Bronchial smooth muscle cell (primary cell): ENCODE data around the gene RHOT2. TPM values are rescaled to one million over a fixed set of nuclear protein-coding genes. Genes with fewer than 3 reads are reported as not detected.

Experiments used
- total RNA-seq: library from RNA; depleted of rRNA; stranded (reverse); fragments of >200 nt; gene quantifications from 2 replicates; pipeline ENCODE4 v1.2.1, GENCODE V29; 2014

RHOT2 gene
- 30.1 and 32.0 TPM in 2 replicates for total RNA-seq

GRCh38 chr16:667780-668518 lies at the start of gene RHOT2:
Gene RHOT2 (plus strand): TSS chr16:668132. CDS start chr16:668200, 68 bp downstream.

DNA sequence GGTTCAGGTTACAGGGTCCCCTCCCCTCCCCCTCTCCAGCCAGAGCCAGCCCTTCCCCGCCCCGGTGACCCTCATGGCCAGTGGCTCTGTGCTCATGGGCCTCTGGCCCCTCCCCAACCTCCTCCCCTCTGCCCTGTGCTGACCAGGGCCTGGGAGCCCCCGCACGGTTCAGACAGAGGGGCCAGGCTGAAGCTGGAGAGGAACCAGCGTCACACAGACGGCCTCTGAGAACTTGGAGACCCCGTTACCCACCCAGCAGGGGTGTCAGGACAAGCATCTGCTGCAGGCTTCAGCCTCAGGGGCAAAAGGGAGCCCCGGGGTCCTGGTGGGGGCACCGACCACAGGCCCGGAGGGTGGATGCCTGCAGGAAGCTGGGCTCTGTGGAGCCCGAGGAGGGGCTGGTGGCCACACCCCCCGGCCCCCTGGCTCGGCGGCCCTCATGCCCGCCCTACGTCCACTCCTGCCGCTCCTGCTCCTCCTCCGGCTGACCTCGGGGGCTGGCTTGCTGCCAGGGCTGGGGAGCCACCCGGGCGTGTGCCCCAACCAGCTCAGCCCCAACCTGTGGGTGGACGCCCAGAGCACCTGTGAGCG lies 37.0 kb upstream of the RHOT2 start, which contains the start of gene WFIKKN1:
Gene WFIKKN1, plus strand, starts transcription at position 171 of the 591 bp plus-strand sequence. Its CDS starts 269 bp downstream, at position 440.

GRCh38 chr16:636206-637080 lies 31.5 kb upstream of the RHOT2 start, which contains the start of gene METTL26:
Gene METTL26 (minus strand): TSS chr16:636305. CDS start chr16:636290, 15 bp downstream.

DNA sequence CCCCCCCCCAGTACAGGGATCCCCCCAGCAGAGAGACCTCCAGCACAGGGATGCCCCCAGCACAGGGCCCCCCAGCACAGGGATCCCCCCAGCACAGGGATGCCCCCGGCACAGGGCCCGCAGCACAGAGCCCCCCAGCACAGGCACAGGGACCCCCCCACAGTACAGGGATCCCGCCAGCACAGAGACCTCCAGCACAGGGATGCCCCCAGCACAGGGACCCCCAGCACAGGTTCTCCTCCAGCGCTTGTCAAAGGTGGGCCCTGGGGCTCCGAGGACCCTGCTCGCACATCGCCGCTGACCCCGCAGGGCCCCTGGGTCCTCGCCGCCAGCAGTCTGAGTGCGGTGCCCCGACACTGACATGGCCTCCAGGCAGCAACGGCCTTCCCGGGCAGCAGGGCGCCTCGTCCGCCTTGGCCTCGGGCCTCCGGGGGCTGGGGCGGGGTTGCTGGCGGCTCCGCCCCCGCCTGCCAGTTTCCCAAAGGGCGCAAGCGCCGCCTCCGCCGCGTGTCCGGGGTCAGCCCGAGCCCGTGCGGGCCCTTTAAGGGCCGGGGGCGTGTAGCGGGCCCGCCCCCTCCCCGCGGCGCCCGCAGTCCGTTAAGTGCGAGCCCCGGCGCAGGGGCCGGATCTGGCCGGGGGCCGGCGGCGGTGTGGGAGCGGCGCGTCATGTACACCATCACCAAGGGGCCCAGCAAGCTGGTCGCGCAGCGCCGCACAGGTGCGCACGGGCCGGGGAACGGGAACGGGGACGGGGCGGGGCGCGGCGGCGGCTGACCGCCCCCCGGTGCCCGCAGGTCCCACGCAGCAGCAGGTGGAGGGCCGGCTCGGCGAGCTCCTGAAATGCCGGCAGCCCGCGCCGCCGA lies 26.4 kb upstream of the RHOT2 start, which contains the start of gene MCRIP2:
Gene MCRIP2, plus strand, starts transcription at position 503 of the 863 bp plus-strand sequence. Its CDS starts 164 bp downstream, at position 667.

DNA sequence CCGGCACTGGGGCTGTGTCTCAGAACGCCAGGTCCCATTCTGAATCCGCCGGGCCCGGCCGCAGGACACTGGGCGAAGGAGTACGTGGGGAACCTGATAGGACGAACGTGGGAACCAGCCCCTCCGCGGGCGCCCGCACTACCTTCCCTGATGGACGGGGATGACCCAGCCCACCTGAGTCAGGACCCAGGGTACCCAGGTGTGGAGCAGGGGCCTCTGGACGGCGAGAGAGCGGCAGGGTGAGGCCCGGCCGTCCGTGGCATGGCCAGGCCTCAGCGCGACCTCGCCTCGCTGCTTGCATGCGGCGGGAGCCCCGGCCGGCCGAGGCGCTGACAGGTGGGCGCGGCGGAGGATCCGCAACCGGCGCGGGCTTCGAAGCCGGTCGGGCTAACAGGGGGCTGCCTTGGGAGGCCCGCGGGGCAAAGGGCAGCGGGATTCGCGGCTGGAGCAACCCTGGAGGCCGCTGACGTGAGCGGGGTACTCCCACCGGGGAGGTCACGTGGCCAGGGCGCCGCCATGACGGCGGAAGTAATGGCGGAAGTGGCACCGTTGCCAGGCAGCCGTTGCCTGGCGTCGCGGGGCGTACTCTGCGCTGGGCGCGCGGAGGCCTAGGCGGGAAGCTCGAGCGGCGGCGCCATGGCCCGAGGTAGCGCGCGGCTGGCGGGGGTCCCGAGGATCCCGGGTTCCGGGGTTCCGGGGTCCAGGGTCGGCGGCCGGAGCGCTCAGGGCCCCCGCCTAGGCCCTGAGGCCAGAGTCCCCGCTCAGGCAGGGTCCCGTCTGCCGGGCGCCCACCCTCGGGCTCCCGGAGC lies 18.9 kb upstream of the RHOT2 start, which contains the start of gene WDR90:
Gene WDR90, plus strand, starts transcription at position 585 of the 809 bp plus-strand sequence. Its CDS starts 52 bp downstream, at position 637.

GRCh38 chr16:674968-675883 lies 7.3 kb downstream of the RHOT2 start, which contains the start of gene RHBDL1:
Gene RHBDL1 (plus strand): TSS chr16:675671. CDS start chr16:675791, 120 bp downstream.

DNA sequence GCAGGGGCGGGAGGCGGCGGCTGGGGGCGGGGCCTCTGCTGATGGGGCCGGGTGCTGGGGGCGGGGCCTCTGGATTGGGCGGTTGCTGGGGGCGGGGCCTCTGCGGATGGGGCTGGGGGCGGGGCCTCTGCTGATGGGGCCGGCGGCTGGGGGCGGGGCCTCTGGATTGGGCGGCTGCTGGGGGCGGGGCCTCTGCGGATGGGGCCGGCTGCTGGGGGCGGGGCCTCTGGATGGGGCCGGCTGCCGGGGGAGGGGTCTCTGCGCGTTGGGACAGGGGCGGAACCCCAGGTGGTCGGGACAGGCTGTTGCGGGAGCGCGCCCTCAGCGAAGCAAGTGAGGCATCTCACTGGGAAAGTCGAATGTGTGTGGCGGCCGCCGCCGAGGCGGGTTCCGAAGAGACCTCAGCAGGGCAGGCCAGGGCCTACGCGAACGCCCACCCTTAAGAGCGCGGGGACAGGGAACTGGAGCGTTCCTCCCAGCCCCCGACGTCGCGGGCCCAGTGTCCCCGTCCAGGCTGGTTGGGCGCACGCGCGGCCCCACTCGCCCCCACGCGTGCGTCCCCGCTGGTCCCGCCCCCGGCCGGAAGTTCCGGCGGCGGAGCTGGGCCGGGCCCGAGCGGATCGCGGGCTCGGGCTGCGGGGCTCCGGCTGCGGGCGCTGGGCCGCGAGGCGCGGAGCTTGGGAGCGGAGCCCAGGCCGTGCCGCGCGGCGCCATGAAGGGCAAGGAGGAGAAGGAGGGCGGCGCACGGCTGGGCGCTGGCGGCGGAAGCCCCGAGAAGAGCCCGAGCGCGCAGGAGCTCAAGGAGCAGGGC lies 12.1 kb downstream of the RHOT2 start, which contains the start of gene STUB1:
Gene STUB1, plus strand, starts transcription at position 597 of the 811 bp plus-strand sequence. Its CDS starts 116 bp downstream, at position 713.

GRCh38 chr16:684071-684794 lies 16.3 kb downstream of the RHOT2 start, which contains the start of gene JMJD8:
Gene JMJD8 (minus strand): TSS chr16:684334. CDS start chr16:684319, 15 bp downstream.

GRCh38 chr16:705431-706188 lies 37.7 kb downstream of the RHOT2 start, which contains the start of gene FBXL16:
Gene FBXL16 (minus strand): TSS chr16:705801. CDS start chr16:697405, 8,396 bp downstream.

DNA sequence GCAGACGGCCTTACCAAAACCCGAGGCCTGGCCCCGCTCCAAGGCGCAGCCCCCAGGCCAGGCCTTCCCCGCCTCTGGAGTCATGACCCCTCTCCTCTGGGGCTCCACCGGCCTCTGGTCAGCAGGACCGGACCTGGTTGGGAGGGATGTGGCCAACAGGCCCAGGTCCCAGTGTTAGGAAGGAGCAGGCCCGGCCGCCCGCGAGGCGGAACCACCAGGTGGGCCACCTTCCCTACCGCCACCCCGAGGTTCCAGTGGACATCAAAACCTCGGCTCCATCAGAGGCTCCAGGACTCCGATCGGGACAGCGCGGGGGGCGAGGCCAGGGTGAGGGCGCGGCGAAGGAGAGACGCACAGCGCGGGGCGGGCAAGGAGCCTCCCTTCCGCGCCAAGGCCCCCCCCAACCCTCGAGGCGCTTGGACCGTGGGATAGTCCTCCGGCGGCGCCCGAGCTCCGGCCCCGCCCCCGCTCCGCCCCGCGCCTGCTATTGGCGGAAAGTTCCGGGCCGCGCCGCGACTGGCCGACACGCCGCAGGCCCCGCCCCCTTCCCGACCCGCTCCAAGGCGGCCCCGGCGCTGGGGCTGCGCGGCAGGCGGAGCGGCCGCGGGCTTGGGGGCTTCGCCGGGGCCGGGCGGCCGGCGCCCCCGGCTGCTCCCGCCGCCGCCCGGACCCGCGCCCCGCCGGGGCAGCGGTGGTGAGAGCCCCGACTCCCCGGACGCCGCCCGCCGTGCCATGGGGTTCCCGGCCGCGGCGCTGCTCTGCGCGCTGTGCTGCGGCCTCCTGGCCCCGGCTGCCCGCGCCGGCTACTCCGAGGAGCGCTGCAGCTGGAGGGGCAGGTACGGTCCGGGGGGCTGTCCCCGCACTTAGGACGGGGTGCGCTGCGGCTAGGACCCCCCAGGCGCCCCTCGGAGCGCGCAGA lies 46.9 kb downstream of the RHOT2 start, which contains the start of gene METRN:
Gene METRN, plus strand, starts transcription at position 561 of the 919 bp plus-strand sequence. Its CDS starts 172 bp downstream, at position 733.

DNA sequence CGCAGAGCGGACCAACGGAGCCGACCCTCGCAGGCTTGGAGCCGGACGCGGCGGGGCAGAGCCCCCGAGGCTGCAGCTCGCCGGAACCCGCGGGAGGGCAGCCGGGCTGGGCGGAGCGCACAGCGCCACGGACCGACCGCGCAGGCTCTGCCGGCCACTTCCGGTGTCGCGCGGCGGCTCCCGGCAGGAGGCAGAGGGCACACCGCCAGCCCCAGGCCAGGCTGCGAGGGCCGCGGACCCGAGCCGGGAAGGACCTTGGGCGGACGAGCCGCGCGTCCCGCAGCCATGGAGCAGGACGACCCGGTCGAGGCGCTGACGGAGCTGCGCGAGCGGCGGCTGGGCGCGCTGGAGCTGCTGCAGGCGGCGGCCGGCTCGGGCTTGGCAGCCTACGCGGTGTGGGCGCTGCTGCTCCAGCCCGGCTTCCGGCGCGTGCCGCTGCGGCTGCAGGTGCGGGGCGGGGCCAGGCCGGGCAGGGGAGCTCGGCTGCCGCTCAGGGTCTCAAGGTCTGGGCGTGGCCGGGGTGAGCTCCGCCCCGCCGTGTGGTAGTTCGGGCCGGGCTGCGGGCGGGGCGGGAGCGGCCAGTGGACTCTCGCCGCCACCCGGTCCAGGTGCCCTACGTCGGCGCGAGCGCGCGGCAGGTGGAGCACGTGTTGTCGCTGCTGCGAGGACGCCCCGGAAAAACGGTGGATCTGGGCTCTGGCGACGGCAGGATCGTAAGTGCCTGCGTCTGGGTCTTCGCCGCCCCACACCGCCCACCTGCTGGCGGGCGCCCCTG lies 53.2 kb downstream of the RHOT2 start, which contains the start of gene ANTKMT:
Gene ANTKMT, plus strand, starts transcription at position 157 of the 775 bp plus-strand sequence. Its CDS starts 129 bp downstream, at position 286.

